CD4-positive, alpha-beta T cell treated with Interleukin-12 subunit alpha and Interleukin-12 subunit beta, for 1 hour (primary cell): ENCODE results near the gene STARD3.
"Not testable (repeated sequence)": the region's sequence is repeated elsewhere in the genome, so short reads cannot be mapped to it uniquely, and the experiment has no call there.

Experiments
- DNase-seq: peaks from one replicate; pipeline ENCODE4 v3.0.0-alpha.2; 2020

STARD3 gene

GRCh38 chr17:39674179-39674578 is 37.2 kb downstream of the STARD3 start:
- no peak for DNase-seq

GRCh38 chr17:39674702-39675389 is 37.9 kb downstream of the STARD3 start:
- no peak for DNase-seq

- no peak for DNase-seq
These were observed 38.6 kb downstream of the STARD3 start for GRCh38 chr17:39675390-39676082.

GRCh38 chr17:39676198-39676819 is 39.4 kb downstream of the STARD3 start:
- DNase-seq: peak; percentile 71

- DNase-seq: no peak
These were observed 40.1 kb downstream of the STARD3 start for GRCh38 chr17:39677072-39677471.

GRCh38 chr17:39677542-39678339 is 40.8 kb downstream of the STARD3 start:
- DNase-seq: no peak

DNA sequence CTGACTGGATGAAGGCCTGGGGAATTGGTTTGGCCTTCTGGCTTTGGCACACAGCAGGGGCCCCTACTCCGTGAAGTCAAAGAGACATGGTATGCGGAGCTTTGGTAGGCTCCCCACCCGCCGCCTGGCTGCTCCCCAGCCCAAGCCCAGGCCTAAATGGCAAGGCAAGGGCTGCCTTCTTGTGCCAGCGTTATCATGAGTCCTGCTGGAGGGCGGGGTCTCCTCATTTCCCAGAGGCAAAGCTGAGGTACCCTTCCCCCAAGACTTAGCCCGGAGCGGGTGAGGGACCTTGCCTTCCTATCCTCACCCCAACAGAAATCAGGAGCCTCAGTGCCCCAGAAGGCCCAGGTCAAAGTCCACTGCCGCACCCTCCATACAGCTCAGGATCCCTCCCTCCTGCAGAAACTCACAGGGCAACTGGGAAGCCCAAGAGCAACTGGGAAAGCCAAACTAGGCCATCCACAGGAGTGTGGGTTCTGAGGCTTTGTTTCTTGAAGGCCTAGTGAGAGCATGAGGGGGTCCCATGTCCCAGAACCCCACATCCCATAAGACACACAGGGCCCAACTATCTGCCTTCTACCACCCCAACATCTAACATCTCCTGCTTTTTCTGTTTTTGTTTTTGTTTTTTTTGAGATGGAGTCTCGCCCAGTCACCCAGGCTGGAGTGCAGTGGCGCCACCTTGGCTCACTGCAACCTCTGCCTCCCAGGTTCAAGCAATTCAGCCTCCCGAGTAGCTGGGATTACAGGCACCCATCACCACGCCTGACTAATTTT is 41.6 kb downstream of the STARD3 start:
- DNase-seq: no peak

- peak; percentile 61 for DNase-seq
These were observed 42.7 kb downstream of the STARD3 start for GRCh38 chr17:39679521-39680192.

DNA sequence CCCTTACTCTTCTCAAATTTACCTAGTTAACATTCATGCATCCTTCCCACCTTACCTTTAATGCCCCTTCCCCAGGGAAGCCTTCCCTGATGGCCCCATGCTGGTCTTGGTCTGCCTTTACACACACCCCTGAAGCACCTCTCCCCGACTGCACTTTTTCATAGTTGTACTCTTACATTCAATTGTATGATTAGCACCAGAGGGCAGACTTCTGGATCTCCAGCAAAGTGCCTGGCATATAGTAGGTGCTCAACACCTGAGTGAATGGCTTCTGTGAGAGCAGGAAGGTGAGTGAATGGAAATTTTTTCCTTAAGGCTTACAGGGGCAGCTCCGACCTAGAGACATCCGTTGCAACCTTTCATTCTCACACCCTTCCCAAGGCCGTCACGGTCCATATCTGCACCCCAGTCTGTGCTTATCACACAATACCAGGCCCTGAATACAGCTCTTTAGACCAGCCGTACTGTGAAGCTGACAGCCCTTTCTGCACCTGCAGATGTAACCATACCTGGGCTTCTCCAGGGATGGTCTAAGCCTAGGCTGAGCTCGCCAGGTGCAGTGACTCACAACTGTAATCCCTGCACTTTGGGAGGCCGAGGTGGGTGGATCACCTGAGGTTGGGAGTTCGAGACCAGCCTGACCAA is 46.5 kb downstream of the STARD3 start:
- no peak for DNase-seq

GRCh38 chr17:39684369-39685192 is 47.6 kb downstream of the STARD3 start:
- DNase-seq: no peak

DNA sequence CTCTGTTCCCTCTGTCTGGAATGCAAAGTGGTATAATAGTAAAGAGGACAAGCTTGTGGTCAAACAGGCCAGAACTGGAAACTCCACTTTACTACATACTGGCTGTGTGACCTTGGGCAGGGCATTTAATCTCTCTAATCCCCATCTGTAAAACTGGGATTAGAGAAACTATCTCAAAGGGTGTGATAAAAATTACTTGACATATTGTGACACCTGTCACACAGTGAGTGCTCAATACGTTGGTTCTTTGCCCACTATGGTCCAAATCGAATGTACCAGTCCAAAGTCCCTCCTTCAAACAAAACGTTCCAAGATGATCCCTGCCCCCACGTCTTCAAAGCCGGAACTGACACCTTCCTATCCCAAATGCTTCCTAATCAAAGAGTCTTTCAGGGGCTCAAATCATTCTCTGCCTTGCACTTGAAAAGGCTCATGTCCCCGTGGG is 50.2 kb downstream of the STARD3 start:
- DNase-seq: no peak

DNA sequence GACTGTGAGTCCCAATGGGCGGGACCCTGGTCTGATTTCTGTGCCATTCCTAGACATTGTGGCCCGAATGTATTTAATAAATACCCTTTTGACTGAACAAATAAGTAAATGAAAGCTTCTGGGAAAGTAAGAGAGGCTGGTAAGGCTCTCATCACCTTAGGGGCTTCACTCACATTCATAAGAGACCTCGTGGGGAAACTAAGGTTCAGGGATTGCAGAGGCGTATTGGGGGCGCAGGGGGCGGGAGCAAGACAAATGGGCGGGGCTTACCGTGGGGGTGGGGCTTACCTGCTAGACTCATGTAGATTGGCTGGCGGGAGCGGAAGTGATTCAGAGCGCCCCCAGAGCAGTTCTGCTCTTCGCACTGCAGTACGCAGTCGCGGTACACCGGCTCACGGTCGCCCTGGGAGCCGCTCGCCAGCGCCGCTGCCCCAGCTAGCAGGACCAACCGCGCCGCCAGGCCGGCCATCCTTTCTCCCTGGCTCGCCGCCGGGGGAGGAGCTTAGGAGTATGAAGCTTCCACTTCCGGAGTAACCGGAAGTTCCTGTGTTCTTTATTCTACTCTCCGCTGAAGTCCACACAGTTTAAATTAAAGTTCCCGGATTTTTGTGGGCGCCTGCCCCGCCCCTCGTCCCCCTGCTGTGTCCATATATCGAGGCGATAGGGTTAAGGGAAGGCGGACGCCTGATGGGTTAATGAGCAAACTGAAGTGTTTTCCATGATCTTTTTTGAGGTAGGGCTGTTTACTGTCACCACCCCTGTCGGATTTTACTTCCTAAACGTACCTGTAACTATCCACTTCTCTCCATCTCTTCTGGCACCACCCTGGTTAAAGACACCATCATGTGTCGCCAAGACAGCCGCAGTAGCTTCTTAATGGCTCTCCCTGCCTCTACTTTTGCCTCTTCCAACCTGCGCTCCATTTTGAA is 50.9 kb downstream of the STARD3 start, which contains the start of gene PGAP3:
Gene PGAP3, minus strand, starts transcription at position 512 of the 929 bp plus-strand sequence. Its CDS starts 43 bp downstream, at position 469.
- peak; percentile 87 for DNase-seq

DNA sequence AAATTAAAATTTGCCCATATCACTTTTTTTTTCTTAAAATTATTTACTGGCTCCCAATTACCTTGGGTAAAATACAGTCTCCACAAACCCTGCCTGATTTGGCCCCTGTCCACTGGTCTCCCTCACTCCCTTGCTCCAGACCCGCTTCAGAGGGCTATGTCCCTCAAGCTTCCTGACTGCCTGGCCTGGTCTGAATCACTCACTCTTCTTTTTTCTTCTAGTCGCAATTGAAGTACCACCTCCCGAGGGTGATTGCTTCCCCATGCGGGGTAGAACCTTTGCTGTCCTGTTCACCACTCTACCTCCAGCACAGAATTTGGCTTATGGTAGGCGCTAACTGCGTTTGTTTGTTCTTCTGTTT is 51.5 kb downstream of the STARD3 start:
- DNase-seq: no peak

DNA sequence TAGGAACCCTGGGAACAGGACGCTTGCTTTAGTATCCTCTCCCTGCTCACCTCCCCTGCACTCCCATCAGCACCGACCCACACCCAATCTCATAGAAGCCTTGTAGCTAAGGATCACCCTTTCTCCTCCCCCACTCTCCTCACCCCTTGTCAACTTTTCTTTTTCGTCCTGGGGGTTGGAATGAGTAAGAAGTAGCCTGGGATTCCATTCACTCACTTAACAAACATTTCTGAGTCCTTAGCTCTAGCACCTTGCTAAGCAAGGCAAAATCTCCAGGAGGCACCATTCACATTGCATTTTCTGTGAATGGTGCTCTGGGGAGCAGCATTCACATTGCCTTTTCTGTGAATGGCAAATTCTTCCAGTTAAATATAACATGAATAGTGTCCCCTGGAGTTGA is 52.0 kb downstream of the STARD3 start:
- DNase-seq: no peak

DNA sequence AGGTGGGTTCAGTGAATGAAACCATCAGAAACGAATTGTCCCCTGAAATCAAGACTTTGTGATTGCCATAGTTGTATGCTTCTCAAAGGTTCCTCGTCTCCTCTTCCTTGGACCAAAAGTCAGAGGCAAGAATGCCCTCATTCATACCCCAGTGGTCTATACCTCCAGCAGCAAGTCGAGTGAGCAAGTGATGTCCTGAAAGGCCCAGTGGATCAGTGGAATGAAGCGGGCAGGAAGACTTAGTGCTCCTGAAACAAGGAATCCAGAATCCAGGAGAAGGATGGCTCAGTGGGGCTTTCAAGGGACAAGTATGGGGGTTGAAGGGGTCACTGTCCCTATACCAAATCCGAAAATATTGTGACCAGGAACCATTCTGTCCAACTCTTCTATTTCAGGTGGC is 57.6 kb downstream of the STARD3 start:
- DNase-seq: no peak

DNA sequence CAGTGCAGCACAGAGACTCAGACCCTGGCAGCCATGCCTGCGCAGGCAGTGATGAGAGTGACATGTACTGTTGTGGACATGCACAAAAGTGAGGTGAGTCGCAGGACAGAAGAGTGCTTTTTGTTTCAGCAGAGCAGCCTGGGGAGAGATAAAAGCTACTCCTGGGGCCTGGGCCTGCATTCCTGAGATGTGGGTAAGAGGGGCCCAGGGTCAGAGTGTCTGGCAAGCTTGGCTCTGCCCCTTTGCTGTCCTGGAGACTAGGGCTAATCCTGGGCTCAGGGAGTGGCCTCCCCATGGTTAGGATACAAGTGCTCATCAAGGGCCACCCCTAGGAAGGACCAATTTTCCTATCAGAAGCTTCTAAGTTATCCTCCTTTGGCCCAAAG is 58.1 kb downstream of the STARD3 start:
- no peak for DNase-seq

DNA sequence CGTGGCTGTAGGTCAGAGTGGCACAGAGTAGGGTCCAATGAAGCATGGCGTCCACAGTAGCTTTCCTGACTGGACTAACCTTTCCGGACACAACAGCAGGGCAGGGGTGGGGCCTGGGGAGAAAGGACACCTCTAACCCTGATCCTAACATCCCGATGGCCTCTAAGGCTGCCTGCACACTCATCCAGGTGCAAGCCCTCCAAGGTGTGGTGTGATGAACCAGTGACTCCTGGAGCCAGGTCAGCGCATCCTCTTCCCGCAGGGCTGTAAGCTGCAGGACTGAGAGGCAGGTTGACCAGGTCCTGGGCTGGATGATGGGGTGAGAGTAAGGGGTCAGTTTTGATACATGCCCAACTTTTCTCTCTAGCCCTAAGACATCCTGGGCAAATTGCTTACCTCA is 59.8 kb downstream of the STARD3 start:
- no peak for DNase-seq

DNA sequence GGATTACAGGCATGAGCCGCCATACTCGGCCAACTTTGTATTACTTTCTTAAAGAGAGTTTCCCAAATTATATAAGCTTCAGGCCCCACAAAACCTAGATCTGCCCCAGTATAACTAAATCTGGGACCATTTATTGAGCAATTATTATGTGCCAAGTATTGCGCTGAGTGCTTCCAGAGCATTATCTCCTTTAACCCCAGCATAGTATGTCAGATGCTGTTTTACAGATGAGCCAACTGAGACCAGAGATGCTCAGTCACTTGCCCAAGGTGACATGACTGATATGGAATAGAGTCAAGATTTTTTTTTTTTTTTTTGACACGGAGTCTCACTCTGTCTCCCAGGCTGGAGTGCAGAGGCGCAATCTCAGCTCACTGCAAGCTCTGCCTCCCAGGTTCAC is 61.0 kb downstream of the STARD3 start:
- DNase-seq: no peak

GRCh38 chr17:39699157-39699817 is 62.3 kb downstream of the STARD3 start:
- not testable (repeated sequence) for DNase-seq
